ENCODE measurements around the gene DLG3. TPM values are rescaled to one million over a fixed set of nuclear protein-coding genes. Genes with fewer than 3 reads are reported as not detected.

The DLG3 gene
- total RNA-seq, 1 experiment from 2014 or later, result 48.4 TPM

DNA sequence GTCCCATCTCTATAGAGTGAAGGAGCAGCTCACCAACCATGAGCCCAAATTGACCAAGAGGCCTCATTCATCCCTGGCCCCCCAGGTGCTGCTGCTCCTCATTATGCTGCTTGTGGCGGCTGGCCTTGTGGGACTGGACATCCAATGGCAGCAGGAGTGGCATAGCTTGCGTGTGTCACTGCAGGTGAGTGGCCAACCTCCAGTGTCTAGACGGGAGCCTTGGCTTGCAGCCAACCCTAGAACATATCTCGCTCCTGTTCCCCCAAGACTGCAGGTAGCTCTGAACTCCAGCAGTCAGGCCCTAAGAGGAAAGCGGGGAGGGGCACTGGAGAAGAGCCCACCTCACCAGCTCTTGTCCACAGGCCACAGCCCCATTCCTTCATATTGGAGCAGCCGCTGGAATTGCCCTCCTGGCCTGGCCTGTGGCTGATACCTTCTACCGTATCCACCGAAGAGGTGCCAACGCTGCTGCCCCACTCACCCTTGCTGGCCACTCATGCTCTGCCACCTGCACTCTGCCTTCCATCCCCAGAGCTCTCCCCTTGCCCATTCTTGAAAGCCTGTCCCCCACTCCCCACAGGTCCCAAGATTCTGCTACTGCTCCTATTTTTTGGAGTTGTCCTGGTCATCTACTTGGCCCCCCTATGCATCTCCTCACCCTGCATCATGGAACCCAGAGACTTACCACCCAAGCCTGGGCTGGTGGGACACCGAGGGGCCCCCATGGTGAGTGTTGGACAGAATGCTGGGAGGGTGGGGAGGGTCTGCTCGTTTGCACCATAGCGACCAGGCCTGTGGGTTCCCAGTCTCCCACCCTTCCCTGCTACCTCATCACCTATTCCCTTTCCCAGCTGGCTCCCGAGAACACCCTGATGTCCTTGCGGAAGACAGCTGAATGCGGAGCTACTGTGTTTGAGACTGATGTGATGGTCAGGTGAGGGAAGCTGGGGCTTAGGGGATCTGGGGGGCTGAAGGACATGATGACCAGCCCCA is 18.1 kb upstream of the DLG3 start:
- no peak overlapping the region for H3K27ac ChIP-seq (ENCODE audit: low read depth, low read length)
- no peaks in the 10 kb centered on the region for H3K27me3 ChIP-seq (ENCODE audit: insufficient read depth, low read length)
- no peaks in the 10 kb centered on the region for H3K36me3 ChIP-seq (ENCODE audit: control insufficient read depth in 1 of 2, insufficient read depth in 2 of 2, low read length in 2 of 2)
- no TSS peak for BruUV-seq (replicated peaks)
- intact Hi-C loops (cut with micrococcal nuclease), result loop anchor here (10.0 kb wide), 1 partner anchor 238 kb away; no protein-coding TSS in a partner anchor
- ChIA-PET POLR2A (no interaction called here), RAD21 (ENCODE audit: low non-redundant PET in 1 of 2, low total read pairs in 2 of 2, uncharacterized antibody in 2 of 2, unreplicated experiment in 2 of 2) (interaction anchor here in 1 of 2 experiments (0.7 kb wide), 1 partner anchor 238 kb away, joined by 7 read pairs; no protein-coding TSS in a partner anchor), CTCF (no interaction called here)
- H4K20me1 ChIP-seq (ENCODE audit: insufficient read depth), result no peaks in the 10 kb centered on the region
- DNase-seq (ENCODE audit: low read depth, low spot score) (no peak), ATAC-seq (no peak)
- TF ChIP-seq POLR2A (IDR thresholded peaks at IDR 0.05; ENCODE audit: borderline replicate concordance, extremely low read depth, insufficient read depth, insufficient read length) (no peak), SRF (IDR thresholded peaks at IDR 0.05; ENCODE audit: low read depth) (no peak), TCF7L2 (IDR thresholded peaks at IDR 0.05; ENCODE audit: borderline replicate concordance, extremely low read depth, insufficient read depth, insufficient read length) (no peak), EZH2phosphoT487 (IDR thresholded peaks at IDR 0.05; ENCODE audit: borderline replicate concordance) (no peak), SP1 (IDR thresholded peaks at IDR 0.05; ENCODE audit: low read depth) (no peak), EZH2 (IDR thresholded peaks at IDR 0.05) (no peak), RAD21 (IDR thresholded peaks at IDR 0.05; ENCODE audit: low read depth) (no peak), CBX3 (IDR thresholded peaks at IDR 0.05; ENCODE audit: low read depth) (no peak), EGR1 (IDR thresholded peaks at IDR 0.05; ENCODE audit: low read depth) (no peak)
- TF ChIP-seq, protein P1, sequence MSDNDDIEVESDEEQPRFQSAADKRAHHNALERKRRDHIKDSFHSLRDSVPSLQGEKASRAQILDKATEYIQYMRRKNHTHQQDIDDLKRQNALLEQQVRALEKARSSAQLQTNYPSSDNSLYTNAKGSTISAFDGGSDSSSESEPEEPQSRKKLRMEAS (IDR thresholded peaks at IDR 0.05), result no peak
- no peaks in the 10 kb centered on the region for H3K79me2 ChIP-seq (ENCODE audit: insufficient read depth, low read length)
- H3K4me2 ChIP-seq (ENCODE audit: low read length), result no peak overlapping the region
- H2AFZ ChIP-seq (ENCODE audit: low read depth, low read length, poor library complexity, severe bottlenecking), result no peak overlapping the region
- no peaks in the 10 kb centered on the region for H3K9me2 ChIP-seq (ENCODE audit: insufficient read depth)
- no peak overlapping the region for H3K4me3 ChIP-seq (replicated peaks in 1 of 2; ENCODE audit: low read depth in 1 of 2, low read length in 2 of 2)
- H3K4me1 ChIP-seq (ENCODE audit: control insufficient read depth in 1 of 2, insufficient read depth in 2 of 2, low read length in 2 of 2), result no peaks in the 10 kb centered on the region
- no peaks in the 10 kb centered on the region for H3K9me3 ChIP-seq (ENCODE audit: control insufficient read depth in 1 of 2, insufficient read depth in 1 of 2, low read depth in 1 of 2, low read length in 2 of 2)
- H3K9ac ChIP-seq (ENCODE audit: low read length), result no peak overlapping the region
